Effector memory CD4-positive, alpha-beta T cell (primary cell): ENCODE data around the gene PPP1R15B.

ENCODE experiments used
- DNase-seq, 3 donors: peaks; one replicate each; pipeline ENCODE4 v3.0.0-alpha.2; 2020
- H3K27ac ChIP-seq: 2 replicates; pipeline ENCODE4 v1.7.0; 2013; ENCODE audit warnings: mild to moderate bottlenecking, low read length, moderate library complexity; ENCODE audit not compliant: insufficient read depth, poor library complexity, severe bottlenecking
- H3K27me3 ChIP-seq: replicated peaks from 2 replicates; pipeline ENCODE4 v1.7.0; 2013; ENCODE audit warnings: mild to moderate bottlenecking, low read length; ENCODE audit not compliant: insufficient read depth, control insufficient read depth, poor library complexity, severe bottlenecking
- H3K36me3 ChIP-seq: 2 replicates; pipeline ENCODE4 v1.7.0; 2013; ENCODE audit warnings: mild to moderate bottlenecking, low read length, moderate library complexity; ENCODE audit not compliant: control insufficient read depth, insufficient read depth
- H3K4me1 ChIP-seq: 2 replicates; pipeline ENCODE4 v1.7.0; 2013; ENCODE audit warnings: low read length, mild to moderate bottlenecking; ENCODE audit not compliant: control insufficient read depth, insufficient read depth, poor library complexity, severe bottlenecking
- H3K4me3 ChIP-seq: 2 replicates; pipeline ENCODE4 v1.7.0; 2013; ENCODE audit warnings: low read length, low read depth, mild to moderate bottlenecking; ENCODE audit not compliant: insufficient read depth, poor library complexity, severe bottlenecking
- H3K9me3 ChIP-seq: 2 replicates; pipeline ENCODE4 v1.7.0; 2013; ENCODE audit warnings: mild to moderate bottlenecking, low read length, moderate library complexity; ENCODE audit not compliant: control insufficient read depth

The PPP1R15B gene

DNA sequence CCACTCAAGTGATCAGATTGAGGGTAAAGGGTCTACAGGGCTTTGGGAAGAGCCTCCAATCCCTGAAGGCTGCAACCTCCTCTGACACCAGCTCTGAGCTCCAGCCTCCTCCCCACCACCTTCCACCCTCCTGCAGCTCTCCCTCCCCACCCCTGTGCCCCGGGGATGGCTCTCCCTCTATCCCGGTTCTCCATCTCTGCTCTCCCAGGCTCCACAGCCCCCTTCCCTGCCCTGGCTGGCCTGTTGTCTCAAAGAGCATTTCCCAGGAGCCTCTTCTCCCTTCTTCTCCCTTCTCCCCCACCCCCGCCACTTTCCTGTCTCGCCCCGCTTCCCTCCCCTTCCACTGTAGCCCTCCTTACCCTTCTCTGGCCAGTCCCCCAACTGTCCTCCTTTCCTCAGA is 53.0 kb downstream of the PPP1R15B start:
- H3K4me1 ChIP-seq = peaks cover 8% of the 10 kb centered on the region
- no peak for DNase-seq
- no peak overlapping the region for H3K27ac ChIP-seq
- H3K9me3 ChIP-seq = no peaks in the 10 kb centered on the region
- H3K27me3 ChIP-seq = no peaks in the 10 kb centered on the region
- H3K36me3 ChIP-seq = no peaks in the 10 kb centered on the region
- no peak overlapping the region for H3K4me3 ChIP-seq

DNA sequence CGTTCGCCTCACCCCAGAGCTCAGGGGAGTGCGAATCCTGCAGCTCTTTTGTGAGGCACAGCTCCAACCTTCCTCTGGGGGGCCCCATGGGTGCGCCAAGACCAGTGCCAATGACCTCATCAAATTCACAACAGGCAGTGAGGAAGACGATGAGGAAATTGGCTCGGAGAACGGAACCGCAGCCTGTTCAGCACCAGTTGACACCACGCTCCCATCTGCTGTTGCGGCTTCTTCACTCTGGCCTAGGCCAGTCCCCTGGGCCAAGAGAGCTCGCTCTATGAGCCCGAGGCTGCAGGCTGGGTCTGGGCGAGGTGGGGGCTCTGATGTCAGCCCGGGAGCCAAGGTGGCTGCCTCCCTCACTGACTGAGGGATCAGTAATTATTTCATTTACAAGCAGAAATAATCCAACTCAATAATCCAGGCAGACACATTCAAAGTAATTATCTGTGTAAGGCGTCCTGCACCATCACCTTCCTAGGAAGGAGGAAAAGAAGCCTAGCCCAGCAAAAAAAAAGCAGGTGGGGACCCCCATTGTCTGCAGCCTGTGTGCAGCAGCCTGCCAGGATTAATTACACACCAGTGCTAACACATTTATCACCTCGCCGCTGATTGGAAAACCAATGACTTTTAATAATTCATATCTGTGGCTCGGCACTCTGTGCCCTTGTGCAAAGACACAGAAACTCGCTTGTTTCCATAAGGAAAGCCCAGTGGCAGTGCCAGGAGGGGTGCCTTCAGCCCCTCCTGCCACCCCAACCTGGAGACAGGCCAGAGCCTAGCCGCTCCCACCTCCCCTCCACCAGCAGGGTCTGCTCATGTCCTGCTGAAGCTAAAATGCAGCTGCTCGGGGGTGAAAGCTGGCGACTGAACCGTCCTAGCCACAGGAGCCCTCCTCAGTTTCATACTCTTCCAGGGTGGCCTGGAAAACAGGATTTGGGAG is 53.8 kb downstream of the PPP1R15B start:
- Histone ChIP-seq H3K4me1 (no peaks in the 10 kb centered on the region), H3K27me3 (no peaks in the 10 kb centered on the region), H3K4me3 (no peak overlapping the region), H3K27ac (no peak overlapping the region), H3K9me3 (no peaks in the 10 kb centered on the region), H3K36me3 (no peaks in the 10 kb centered on the region)
- no peak for DNase-seq

GRCh38 chr1:204356997-204357396 is 54.6 kb downstream of the PPP1R15B start:
- H3K27ac ChIP-seq = no peak overlapping the region
- DNase-seq = no peak
- H3K9me3 ChIP-seq = no peaks in the 10 kb centered on the region
- H3K36me3 ChIP-seq = no peaks in the 10 kb centered on the region
- H3K27me3 ChIP-seq = no peaks in the 10 kb centered on the region
- no peaks in the 10 kb centered on the region for H3K4me1 ChIP-seq
- H3K4me3 ChIP-seq = no peak overlapping the region

- Histone ChIP-seq H3K27me3 (no peaks in the 10 kb centered on the region), H3K27ac (no peak overlapping the region), H3K4me1 (no peaks in the 10 kb centered on the region), H3K4me3 (no peak overlapping the region), H3K9me3 (no peaks in the 10 kb centered on the region), H3K36me3 (no peaks in the 10 kb centered on the region)
- DNase-seq = no peak
These were observed 55.7 kb downstream of the PPP1R15B start for GRCh38 chr1:204355913-204356312.

DNA sequence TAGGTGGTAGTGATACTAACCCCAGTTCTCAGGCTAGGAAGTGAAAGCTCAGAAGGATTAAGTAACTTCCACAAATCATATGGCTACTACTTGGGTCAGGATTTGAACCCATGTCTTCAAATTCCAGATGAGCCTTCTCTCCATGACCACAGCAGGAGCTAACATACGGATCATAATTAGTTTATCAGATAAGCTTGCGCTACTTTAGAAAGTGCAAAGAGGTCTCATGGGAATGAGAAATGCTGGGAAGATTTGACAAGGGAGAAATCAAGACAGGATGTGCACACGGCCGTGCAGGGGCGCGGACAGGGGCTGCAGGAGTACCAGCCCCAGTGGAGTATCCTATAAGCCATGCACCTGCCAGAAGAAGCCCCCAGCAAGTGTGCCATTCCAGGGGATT is 57.0 kb downstream of the PPP1R15B start:
- Histone ChIP-seq H3K9me3 (no peaks in the 10 kb centered on the region), H3K4me1 (no peaks in the 10 kb centered on the region), H3K27me3 (no peaks in the 10 kb centered on the region), H3K4me3 (no peak overlapping the region), H3K27ac (no peak overlapping the region), H3K36me3 (no peaks in the 10 kb centered on the region)
- no peak for DNase-seq
